Central memory CD8-positive, alpha-beta T cell (primary cell): ENCODE data around the gene AGTRAP.

Source experiments
- ATAC-seq: fragments of 150-1000 bp; cut with Tn5 transposase; replicated peaks from 2 replicates; pipeline ENCODE4 v1.10.0; 2022; ENCODE audit warnings: mild to moderate bottlenecking, moderate FRiP score, moderate number of reproducible peaks; ENCODE audit not compliant: poor library complexity, severe bottlenecking; ENCODE audit errors: extremely low read depth
- DNase-seq, 2 donors: peaks; one replicate each; pipeline ENCODE4 v3.0.0; 2021; ENCODE audit warnings: low spot score in 2 of 2
- H3K27ac Mint-ChIP-seq: one replicate; pipeline ENCODE4 v1.8.0; 2022; ENCODE audit warnings: low read depth, mild to moderate bottlenecking, moderate library complexity, mixed read lengths
- H3K27me3 Mint-ChIP-seq: one replicate; pipeline ENCODE4 v1.8.0; 2022; ENCODE audit warnings: mixed read lengths
- H3K36me3 Mint-ChIP-seq: one replicate; pipeline ENCODE4 v1.8.0; 2022; ENCODE audit warnings: mild to moderate bottlenecking, moderate library complexity, mixed read lengths; ENCODE audit not compliant: insufficient read depth
- H3K4me1 Mint-ChIP-seq: one replicate; pipeline ENCODE4 v1.8.0; 2022; ENCODE audit warnings: mixed read lengths
- H3K4me3 Mint-ChIP-seq: one replicate; pipeline ENCODE4 v1.8.0; 2022; ENCODE audit warnings: mild to moderate bottlenecking, moderate library complexity, mixed read lengths
- H3K9me3 Mint-ChIP-seq: one replicate; pipeline ENCODE4 v1.8.0; 2022; ENCODE audit warnings: mixed read lengths

AGTRAP gene

DNA sequence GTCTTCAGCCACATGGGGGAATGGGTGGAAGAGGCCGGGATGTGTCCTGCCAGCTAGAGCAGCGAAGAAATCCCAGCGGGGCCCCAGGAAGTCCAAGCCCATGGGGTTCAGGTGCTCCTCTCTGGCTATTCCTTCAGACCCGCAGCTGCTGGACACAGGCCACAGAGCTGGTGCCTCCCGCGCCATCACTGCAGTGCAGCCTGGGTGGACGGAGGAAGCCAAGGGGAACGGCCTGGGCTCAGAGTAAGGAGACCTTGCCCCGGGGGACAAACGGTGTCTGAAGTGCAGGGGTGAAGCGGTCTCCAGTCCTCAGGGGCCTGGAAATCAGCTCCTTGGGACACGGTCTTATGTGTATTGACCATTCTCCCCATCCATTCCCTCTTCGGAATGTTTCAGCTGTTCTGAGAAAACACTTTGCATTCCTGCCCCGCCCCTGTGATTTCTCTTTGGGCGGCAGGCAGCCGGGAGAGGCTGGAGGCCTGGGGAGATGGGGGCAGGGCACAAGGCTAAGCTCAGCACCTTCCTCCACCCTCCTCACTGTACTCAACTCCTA lies 51.4 kb downstream of the AGTRAP start:
- no peak for DNase-seq
- H3K4me3 Mint-ChIP-seq, result no peak overlapping the region
- H3K27me3 Mint-ChIP-seq, result no peaks in the 10 kb centered on the region
- no peaks in the 10 kb centered on the region for H3K36me3 Mint-ChIP-seq
- ATAC-seq, result no peak
- no peak overlapping the region for H3K27ac Mint-ChIP-seq
- H3K9me3 Mint-ChIP-seq, result no peaks in the 10 kb centered on the region
- peaks cover 10% of the 10 kb centered on the region for H3K4me1 Mint-ChIP-seq

GRCh38 chr1:11787804-11788436 lies 52.0 kb downstream of the AGTRAP start:
- Mint-ChIP-seq H3K4me3 (no peak overlapping the region), H3K4me1 (peaks cover 10% of the 10 kb centered on the region), H3K27me3 (no peaks in the 10 kb centered on the region), H3K9me3 (no peaks in the 10 kb centered on the region), H3K36me3 (peaks cover 2% of the 10 kb centered on the region), H3K27ac (no peak overlapping the region)
- ATAC-seq (no peak), DNase-seq (no peak)

DNA sequence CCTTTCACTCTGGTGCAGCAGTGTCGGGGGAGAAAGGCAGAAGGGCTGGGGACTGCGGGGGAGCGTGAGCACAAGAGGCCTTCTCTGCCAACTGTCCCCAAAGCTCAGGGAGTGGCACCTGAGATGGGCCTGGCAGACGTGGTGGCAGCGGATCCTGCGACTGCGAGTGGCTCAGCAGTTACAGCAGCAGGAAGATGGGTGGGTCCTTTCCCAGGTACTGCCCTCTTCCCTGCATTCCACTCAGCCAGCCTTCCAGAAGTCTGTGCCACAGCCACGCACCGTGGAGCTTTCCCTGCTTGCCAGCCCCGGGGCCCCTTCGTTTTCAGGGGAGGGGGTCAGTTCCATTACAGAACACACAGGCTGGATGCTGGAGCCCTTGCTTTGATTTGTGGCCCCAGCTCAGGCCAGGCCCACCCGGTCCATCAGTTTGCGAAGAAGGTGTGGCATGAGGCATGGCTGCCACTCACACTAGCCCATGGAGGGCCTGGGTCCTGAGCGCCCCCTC lies 52.7 kb downstream of the AGTRAP start:
- ATAC-seq (no peak), DNase-seq (no peak)
- Mint-ChIP-seq H3K27ac (no peak overlapping the region), H3K27me3 (no peaks in the 10 kb centered on the region), H3K4me3 (no peak overlapping the region), H3K4me1 (peaks cover 10% of the 10 kb centered on the region), H3K36me3 (peaks cover 4% of the 10 kb centered on the region), H3K9me3 (no peaks in the 10 kb centered on the region)

GRCh38 chr1:11789126-11790067 lies 53.5 kb downstream of the AGTRAP start:
- Mint-ChIP-seq H3K9me3 (no peaks in the 10 kb centered on the region), H3K4me3 (no peak overlapping the region), H3K36me3 (peaks cover 6% of the 10 kb centered on the region), H3K4me1 (peaks cover 10% of the 10 kb centered on the region), H3K27ac (peak overlapping the region; percentile 16), H3K27me3 (no peaks in the 10 kb centered on the region)
- DNase-seq (no peak), ATAC-seq (no peak)

DNA sequence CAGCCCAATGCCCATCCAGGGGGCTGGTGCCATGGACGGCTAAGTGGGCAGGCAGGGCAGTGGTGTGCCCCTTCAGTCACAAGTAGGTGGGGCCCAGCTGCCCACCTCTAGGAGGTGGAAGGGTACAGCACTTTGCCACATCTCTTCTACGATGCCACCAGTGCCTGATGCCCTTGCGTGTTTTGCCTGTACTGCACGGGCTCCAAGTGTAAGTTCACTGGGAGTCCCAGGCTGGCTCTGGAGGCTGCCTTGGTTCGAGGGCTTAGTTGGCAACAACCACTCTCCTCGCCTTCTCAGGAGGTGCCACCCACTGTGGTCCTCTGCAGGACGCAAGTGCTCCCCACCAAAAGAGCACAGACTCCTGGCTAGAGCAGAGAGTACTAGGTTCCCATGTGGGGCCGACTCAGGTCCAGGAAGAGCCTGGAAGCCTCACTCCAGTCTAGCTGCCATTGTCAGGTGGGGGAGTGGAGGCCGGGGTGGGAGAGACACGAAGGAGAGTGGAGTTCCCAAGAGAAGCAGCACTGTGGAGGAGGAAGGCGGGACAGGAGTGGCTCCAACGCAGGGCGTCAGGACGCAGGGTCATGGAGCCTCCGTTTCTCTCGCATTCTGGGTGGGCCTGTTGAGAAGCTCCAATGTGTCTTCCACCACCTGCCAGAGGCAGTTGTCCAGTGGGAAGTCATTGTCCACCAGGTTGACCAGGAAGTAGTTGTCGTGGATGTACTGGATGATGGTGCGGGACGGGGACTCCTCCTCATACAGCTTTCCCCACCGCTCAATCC lies 54.4 kb downstream of the AGTRAP start:
- Mint-ChIP-seq H3K27ac (peak overlapping the region; percentile 81), H3K4me1 (peaks cover 10% of the 10 kb centered on the region), H3K27me3 (no peaks in the 10 kb centered on the region), H3K4me3 (no peak overlapping the region), H3K9me3 (no peaks in the 10 kb centered on the region), H3K36me3 (peaks cover 6% of the 10 kb centered on the region)
- ATAC-seq (no peak), DNase-seq (no peak)

- ATAC-seq (no peak), DNase-seq (no peak)
- H3K9me3 Mint-ChIP-seq, result no peaks in the 10 kb centered on the region
- peaks cover 10% of the 10 kb centered on the region for H3K4me1 Mint-ChIP-seq
- H3K4me3 Mint-ChIP-seq, result no peak overlapping the region
- no peaks in the 10 kb centered on the region for H3K27me3 Mint-ChIP-seq
- H3K36me3 Mint-ChIP-seq, result peaks cover 6% of the 10 kb centered on the region
- H3K27ac Mint-ChIP-seq, result peak overlapping the region; percentile 81
Measured at GRCh38 chr1:11790880-11791715, 55.2 kb downstream of the AGTRAP start.

DNA sequence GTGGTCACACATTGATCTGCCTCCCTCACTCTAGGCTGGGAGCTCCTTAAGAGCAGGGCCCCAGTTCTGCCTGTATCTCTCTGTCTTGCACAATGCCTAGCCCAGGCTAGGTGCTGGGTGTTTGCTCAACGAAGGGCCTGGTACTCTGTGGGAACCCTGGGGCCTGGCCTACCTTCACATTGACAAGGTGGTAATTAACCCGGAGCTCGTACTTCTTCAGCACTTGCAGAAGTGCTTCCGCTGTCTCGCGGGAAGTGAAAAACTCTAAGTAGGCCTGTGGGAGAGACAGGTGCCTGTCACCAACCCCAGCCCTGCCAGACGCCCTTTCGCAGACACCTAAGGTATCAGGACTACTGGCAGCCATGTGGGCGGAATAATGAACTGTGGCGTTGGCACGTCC lies 56.2 kb downstream of the AGTRAP start:
- Mint-ChIP-seq H3K4me3 (no peak overlapping the region), H3K4me1 (peaks cover 10% of the 10 kb centered on the region), H3K27ac (peak overlapping the region; percentile 83), H3K27me3 (no peaks in the 10 kb centered on the region), H3K36me3 (peaks cover 9% of the 10 kb centered on the region), H3K9me3 (no peaks in the 10 kb centered on the region)
- no peak for DNase-seq
- ATAC-seq, result no peak

DNA sequence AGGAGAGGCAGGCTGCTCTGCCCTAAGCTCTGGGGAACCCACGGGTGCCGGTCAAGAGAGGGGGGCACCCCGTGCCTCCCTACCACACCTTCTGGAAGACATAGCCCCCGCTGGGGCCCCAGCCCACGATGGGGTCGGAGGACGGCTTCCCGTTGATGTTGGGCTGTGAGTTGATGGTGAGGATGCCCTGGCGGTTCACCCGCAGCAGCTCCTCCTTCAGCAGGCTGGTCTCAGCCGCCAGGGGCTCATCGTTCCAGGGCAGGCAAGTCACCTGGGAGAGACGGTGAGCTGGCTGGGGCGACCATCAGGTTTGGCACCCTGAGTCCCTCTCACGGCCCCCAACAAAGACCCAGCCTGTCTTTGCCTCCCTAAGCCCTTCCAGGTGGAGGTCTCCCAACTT lies 57.9 kb downstream of the AGTRAP start:
- Mint-ChIP-seq H3K4me3 (no peak overlapping the region), H3K27ac (no peak overlapping the region), H3K27me3 (no peaks in the 10 kb centered on the region), H3K36me3 (peaks cover 13% of the 10 kb centered on the region), H3K9me3 (no peaks in the 10 kb centered on the region), H3K4me1 (peaks cover 10% of the 10 kb centered on the region)
- DNase-seq (no peak), ATAC-seq (no peak)

GRCh38 chr1:11794446-11795237 lies 58.7 kb downstream of the AGTRAP start:
- no peak for ATAC-seq
- H3K4me1 Mint-ChIP-seq, result peaks cover 10% of the 10 kb centered on the region
- no peaks in the 10 kb centered on the region for H3K9me3 Mint-ChIP-seq
- H3K27me3 Mint-ChIP-seq, result no peaks in the 10 kb centered on the region
- no peak overlapping the region for H3K4me3 Mint-ChIP-seq
- H3K36me3 Mint-ChIP-seq, result peaks cover 15% of the 10 kb centered on the region
- H3K27ac Mint-ChIP-seq, result no peak overlapping the region
- no peak for DNase-seq

- peak overlapping the region; percentile 38 for H3K27ac Mint-ChIP-seq
- DNase-seq (no peak), ATAC-seq (no peak)
- peaks cover 10% of the 10 kb centered on the region for H3K4me1 Mint-ChIP-seq
- H3K27me3 Mint-ChIP-seq, result no peaks in the 10 kb centered on the region
- H3K4me3 Mint-ChIP-seq, result no peak overlapping the region
- H3K36me3 Mint-ChIP-seq, result peaks cover 22% of the 10 kb centered on the region
- H3K9me3 Mint-ChIP-seq, result no peaks in the 10 kb centered on the region
Measured at GRCh38 chr1:11795238-11795890, 59.4 kb downstream of the AGTRAP start.
